H4 (cell line): ENCODE results near the gene GRID1. TPM values are rescaled to one million over a fixed set of nuclear protein-coding genes. Genes with fewer than 3 reads are reported as not detected.

Experiments used
- DNase-seq: peaks from one replicate; pipeline ENCODE4 v3.0.0-alpha.2; 2015; ENCODE audit warnings: low spot score
- total RNA-seq: library from RNA; depleted of rRNA; stranded (reverse); fragments of >200 nt; shearing (Covaris generic); gene quantifications from 2 replicates; pipeline ENCODE4 v1.2.3, GENCODE V29; 2014

Gene GRID1
- total RNA-seq, 1 experiment from 2014 or later = 2.4 TPM

- DNase-seq = no peak
Observed at GRCh38 chr10:86144301-86144700, 222.3 kb downstream of the GRID1 start.

- no peak for DNase-seq
Observed at GRCh38 chr10:86141896-86142295, 224.7 kb downstream of the GRID1 start.

DNA sequence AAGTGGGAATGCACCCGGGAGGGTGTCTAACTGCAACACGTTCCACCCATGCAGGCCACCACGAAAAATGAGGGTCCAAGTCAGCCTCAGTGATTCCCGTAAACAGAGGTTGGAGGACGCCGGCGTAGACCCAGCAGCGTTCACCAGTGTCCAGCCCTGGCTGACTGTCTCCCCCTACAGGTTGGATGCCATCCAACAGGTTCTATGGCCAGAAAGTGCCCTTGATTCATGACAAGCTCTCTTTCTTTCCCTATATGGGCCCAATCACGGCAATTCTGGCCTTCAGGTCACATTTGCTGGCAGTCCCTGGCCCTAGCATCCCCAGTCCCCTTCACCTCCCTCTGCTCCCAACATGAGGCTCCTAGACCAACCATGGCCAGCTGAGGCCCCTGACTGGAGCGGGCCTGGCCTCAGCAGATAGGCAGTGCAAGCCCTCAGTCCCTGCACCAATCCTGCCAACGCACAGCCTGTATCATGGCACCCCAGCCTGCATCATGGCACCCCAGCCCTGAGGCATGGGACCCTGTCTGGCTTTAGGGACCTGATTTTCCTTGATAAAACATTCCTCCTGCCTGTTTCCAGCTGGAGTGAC, 227.4 kb downstream of the GRID1 start:
- DNase-seq = peak; percentile 20

DNA sequence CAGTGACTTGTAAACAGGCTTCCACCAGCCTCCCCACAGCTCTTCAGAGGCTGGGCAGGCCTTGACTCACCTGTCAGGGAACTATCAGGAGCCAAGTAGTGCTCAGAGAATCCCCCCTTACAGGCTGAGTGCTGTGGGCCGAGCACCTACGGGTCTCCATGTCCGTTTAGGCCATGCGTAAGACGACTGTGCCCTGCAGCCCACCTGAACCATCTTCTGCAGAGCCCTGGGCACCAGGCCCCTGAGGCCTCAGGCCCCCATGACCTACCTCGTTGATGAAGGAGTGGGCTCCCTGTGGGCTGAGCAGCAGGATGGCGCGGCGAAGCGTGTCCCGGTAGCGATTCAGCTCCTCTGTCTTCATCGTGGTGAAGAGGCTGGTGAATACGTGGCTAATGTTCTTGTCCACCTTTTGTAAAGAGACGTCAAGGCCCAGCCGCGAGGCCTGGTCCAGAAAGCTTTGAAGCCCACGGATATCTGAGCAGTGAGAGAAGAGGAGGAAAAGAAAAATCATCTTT, 228.0 kb downstream of the GRID1 start:
- no peak for DNase-seq

- no peak for DNase-seq
Observed at GRCh38 chr10:86137561-86137960, 229.0 kb downstream of the GRID1 start.

- DNase-seq = no peak
Observed at GRCh38 chr10:86136934-86137333, 229.7 kb downstream of the GRID1 start.

DNA sequence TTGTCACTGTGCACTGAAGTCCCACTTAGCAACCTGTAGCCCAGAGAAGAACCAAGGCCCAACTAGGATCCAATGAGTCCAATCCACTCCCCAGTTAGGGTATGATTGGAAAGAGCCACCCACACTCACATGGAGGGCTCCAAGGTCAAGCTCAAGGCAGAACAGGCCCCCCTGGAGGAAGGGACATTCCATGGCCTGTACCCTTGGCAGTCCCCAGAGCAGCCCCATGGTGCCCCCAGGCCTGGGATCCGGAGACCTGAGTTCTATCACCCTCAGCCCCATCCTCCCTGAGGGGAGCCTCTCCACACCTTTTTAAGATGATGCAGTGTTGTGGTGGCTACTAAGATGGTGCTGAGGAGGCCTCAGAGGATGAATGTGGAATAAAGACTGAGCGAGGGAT, 231.4 kb downstream of the GRID1 start:
- DNase-seq = no peak

- no peak for DNase-seq
Observed at GRCh38 chr10:86130737-86131475, 235.7 kb downstream of the GRID1 start.

- DNase-seq = no peak
Observed at GRCh38 chr10:86130041-86130440, 236.6 kb downstream of the GRID1 start.

DNA sequence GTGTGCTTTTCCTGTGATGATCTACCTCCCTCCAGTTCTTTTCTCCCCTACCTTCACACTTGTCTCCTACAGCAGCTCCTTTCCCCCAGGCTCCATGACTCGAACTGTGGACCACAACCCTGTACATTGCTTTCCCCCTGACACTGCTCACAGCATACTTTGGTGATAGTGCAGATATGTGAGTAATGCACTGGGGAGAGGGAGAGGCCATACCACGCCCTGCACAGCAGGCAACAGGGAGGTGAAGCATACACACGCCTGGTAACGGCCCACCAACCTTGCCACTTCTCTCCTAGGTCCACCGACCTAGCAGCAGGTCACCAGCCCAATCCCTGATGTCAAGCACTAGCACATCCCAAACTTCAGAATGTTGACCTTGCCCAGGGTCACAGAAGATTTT, 238.2 kb downstream of the GRID1 start:
- no peak for DNase-seq

- no peak for DNase-seq
Observed at GRCh38 chr10:86127274-86127819, 239.2 kb downstream of the GRID1 start.

GRCh38 chr10:86124734-86125133, 241.9 kb downstream of the GRID1 start:
- DNase-seq = no peak

GRCh38 chr10:86123715-86124114, 242.9 kb downstream of the GRID1 start:
- DNase-seq = no peak

DNA sequence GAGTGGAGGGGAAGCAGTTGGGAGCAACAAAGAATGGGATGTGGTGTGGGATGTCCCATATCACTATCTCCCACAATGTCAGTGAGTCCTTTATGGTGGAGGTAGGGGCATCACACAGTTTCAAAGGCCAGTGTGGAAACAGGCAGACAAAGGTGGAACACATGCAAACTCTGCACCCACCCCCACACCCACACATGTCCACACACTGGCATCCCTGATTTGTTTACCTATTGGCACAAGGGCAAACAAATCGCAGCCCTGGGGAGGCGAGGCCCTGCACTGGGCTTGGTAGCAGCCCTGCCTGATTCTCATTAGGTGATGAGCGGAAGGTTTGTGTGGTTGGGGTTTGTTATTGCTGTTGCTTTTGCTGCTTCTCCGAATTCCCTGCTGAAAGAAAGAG, 243.3 kb downstream of the GRID1 start:
- no peak for DNase-seq

- DNase-seq = no peak
Observed at GRCh38 chr10:86122646-86123045, 243.9 kb downstream of the GRID1 start.

- DNase-seq = no peak
Observed at GRCh38 chr10:86121200-86121599, 245.4 kb downstream of the GRID1 start.

- no peak for DNase-seq
Observed at GRCh38 chr10:86117051-86117450, 249.5 kb downstream of the GRID1 start.

GRCh38 chr10:86113983-86114382, 252.6 kb downstream of the GRID1 start:
- no peak for DNase-seq

GRCh38 chr10:86113501-86113900, 253.1 kb downstream of the GRID1 start:
- no peak for DNase-seq

GRCh38 chr10:86113044-86113443, 253.6 kb downstream of the GRID1 start:
- no peak for DNase-seq

DNA sequence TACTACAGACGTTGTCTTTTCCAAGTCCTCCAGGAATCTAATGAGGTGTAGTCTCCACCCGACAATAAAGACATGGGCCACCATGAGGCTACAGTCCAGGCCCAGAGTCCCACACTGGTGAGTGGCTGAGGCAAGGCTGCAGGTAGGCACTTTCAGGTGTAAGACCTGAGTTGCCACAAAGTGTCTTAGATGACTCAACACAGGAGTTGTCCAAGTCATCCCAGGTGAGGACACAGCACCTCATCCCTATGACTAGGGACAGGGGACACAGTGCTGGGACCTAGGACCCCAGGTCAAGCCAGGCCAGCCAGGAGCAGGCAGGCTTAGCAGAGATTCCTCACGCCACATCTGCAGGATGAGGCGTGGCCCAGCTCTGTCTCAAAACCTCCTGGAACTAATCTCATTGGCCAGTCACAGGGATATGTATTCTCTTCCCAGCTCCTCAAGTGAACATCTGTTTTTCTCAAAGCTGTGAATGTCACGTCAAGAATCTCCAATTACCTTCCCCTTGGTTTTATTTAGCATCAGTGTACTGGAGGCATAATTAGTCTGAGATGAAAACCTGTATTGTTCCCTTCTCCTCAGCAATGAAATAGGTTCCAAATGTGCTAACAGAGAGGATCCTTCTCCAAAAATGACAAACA, 254.6 kb downstream of the GRID1 start:
- no peak for DNase-seq

DNA sequence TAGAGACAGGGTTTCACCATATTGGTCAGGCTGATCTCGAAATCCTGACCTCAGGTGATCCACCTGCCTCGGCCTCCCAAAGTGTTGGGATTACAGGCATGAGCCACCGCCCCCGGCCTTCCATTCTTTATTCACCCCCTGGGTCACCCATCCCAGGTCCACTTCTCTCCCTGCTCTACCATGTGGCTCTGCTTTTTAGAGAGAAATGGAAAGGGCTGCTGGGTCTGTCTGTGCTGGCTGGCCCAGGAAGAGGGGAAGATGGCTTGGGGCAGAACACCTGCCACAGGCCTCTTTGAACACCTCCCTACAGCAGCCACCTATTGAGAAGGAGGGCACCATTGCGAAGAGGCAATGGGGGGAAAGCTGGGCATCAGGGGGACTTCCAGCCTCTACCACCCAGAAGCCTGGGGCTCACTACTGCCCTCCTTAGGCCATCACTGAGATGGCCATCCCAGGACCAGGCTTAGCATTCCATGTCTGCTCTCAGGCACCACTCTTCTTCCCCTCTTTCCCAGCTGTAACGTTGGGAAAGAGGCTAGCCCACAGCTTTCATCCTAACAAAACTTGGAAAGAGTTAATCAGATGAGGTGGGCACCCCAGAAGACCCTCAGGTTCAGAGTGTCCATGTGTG, 256.3 kb downstream of the GRID1 start:
- no peak for DNase-seq
